ENCODE measurements around the gene RAB11FIP4. TPM values are rescaled to one million over a fixed set of nuclear protein-coding genes. Genes with fewer than 3 reads are reported as not detected.

The RAB11FIP4 gene
- total and polyA plus RNA-seq, 7 donors: 0.66 to 32.5 (median 1.8) TPM

DNA sequence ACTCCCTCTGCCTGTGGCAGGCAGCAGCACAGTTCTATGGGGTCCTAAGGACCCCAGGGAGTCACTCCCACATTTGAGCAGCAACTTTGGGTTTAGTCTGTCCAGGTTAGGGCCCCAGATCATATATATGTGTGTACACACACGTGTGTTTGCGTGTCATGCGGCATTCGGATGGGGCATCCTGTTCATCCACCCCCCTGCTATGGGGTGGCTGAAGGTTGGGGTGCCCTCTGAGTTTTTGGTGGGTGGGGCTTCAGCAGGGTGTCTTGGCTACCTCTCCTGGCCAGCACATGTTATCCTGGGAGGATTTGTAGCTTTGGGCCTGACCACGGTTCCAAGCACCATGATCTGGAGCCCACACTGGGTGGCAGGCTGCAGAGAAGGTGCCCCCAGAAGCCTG is 100.7 kb downstream of the RAB11FIP4 start:
- TF ChIP-seq POLR2A (IDR thresholded peaks at IDR 0.05) (no peak), POLR2AphosphoS5 (IDR thresholded peaks at IDR 0.05) (no peak)
- DNase-seq: no peak
- H3K4me1 ChIP-seq: peaks cover 0 to 17% (median 14%) of the 10 kb centered on the region in 4 donors
- WGBS, 2 donors: 95 to 98% methylated on average over 5 of the region's 5 CpGs
- peaks cover 10 to 26% (median 15%) of the 10 kb centered on the region in 3 donors for H3K27me3 ChIP-seq
- H3K36me3 ChIP-seq: no peaks in the 10 kb centered on the region
- no peak overlapping the region for H3K27ac ChIP-seq
- no peaks in the 10 kb centered on the region for H3K9me3 ChIP-seq
- H3K4me3 ChIP-seq: no peak overlapping the region
- intact Hi-C loops (cut with DNase I): no loop called here

GRCh38 chr17:31492880-31493655 is 101.6 kb downstream of the RAB11FIP4 start:
- Histone ChIP-seq H3K27ac (no peak overlapping the region), H3K27me3 (peaks cover 3 to 22% (median 7%) of the 10 kb centered on the region in 3 donors), H3K4me1 (peaks cover 0 to 9% (median 8%) of the 10 kb centered on the region in 4 donors), H3K36me3 (no peaks in the 10 kb centered on the region), H3K9me3 (no peaks in the 10 kb centered on the region), H3K4me3 (no peak overlapping the region)
- 60 to 73% methylated on average over 11 of the region's 11 CpGs for WGBS, 2 donors
- intact Hi-C loops (cut with DNase I): no loop called here
- DNase-seq: no peak
- TF ChIP-seq POLR2A (IDR thresholded peaks at IDR 0.05): no peak
- TF ChIP-seq POLR2AphosphoS5 (IDR thresholded peaks at IDR 0.05): no peak
- TF ChIP-seq EP300 (IDR thresholded peaks at IDR 0.05): no peak
- TF ChIP-seq, protein P1, sequence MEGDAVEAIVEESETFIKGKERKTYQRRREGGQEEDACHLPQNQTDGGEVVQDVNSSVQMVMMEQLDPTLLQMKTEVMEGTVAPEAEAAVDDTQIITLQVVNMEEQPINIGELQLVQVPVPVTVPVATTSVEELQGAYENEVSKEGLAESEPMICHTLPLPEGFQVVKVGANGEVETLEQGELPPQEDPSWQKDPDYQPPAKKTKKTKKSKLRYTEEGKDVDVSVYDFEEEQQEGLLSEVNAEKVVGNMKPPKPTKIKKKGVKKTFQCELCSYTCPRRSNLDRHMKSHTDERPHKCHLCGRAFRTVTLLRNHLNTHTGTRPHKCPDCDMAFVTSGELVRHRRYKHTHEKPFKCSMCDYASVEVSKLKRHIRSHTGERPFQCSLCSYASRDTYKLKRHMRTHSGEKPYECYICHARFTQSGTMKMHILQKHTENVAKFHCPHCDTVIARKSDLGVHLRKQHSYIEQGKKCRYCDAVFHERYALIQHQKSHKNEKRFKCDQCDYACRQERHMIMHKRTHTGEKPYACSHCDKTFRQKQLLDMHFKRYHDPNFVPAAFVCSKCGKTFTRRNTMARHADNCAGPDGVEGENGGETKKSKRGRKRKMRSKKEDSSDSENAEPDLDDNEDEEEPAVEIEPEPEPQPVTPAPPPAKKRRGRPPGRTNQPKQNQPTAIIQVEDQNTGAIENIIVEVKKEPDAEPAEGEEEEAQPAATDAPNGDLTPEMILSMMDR (IDR thresholded peaks at IDR 0.05): no peak

DNA sequence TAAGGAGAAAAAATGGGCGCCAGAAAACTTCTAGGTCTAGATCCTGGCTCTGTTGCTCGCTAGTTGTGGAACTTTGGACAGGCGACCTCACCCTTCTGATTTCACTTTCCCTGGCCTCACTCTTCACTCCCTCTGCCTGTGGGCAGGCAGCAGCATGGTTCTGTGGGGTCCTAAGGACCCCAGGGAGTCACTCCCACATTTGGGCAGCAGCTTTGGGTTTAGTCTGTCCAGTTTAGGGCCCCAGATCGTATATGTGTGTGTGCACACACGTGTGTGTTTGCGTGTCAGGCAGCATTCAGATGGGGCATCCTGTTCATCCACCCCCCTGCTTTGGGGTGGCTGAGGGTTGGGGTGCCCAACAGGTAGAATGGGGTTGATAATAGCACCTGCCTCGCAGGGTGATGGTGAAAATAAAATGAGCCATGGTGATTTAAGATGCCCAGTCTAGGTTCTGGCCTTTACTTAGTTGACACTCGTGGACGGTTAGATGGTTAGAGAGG is 102.2 kb downstream of the RAB11FIP4 start:
- TF ChIP-seq EP300 (IDR thresholded peaks at IDR 0.05) (no peak), POLR2AphosphoS5 (IDR thresholded peaks at IDR 0.05) (no peak), POLR2A (IDR thresholded peaks at IDR 0.05) (no peak)
- DNase-seq: no peak
- WGBS, 2 donors: 48 to 67% methylated on average over 9 of the region's 9 CpGs
- H3K9me3 ChIP-seq: no peaks in the 10 kb centered on the region
- H3K4me1 ChIP-seq: peaks cover 0 to 3% (median 1%) of the 10 kb centered on the region in 4 donors
- no peaks in the 10 kb centered on the region for H3K36me3 ChIP-seq
- H3K27ac ChIP-seq: no peak overlapping the region
- no peak overlapping the region for H3K4me3 ChIP-seq
- intact Hi-C loops (cut with DNase I): no loop called here
- H3K27me3 ChIP-seq: peaks cover 0 to 19% (median under 1%) of the 10 kb centered on the region in 3 donors

GRCh38 chr17:31494259-31495021 is 103.0 kb downstream of the RAB11FIP4 start:
- intact Hi-C loops (cut with DNase I): no loop called here
- Histone ChIP-seq H3K4me1 (no peaks in the 10 kb centered on the region), H3K27me3 (peaks cover 0 to 12% (median 0%) of the 10 kb centered on the region in 3 donors), H3K36me3 (no peaks in the 10 kb centered on the region), H3K4me3 (no peak overlapping the region), H3K27ac (no peak overlapping the region), H3K9me3 (no peaks in the 10 kb centered on the region)
- no peak for TF ChIP-seq POLR2A (IDR thresholded peaks at IDR 0.05)
- TF ChIP-seq EP300 (IDR thresholded peaks at IDR 0.05): no peak
- no peak for TF ChIP-seq POLR2AphosphoS5 (IDR thresholded peaks at IDR 0.05)
- TF ChIP-seq, protein P1 (IDR thresholded peaks at IDR 0.05): no peak
- 47 to 49% methylated on average over 12 of the region's 12 CpGs for WGBS, 2 donors
- no peak for DNase-seq

DNA sequence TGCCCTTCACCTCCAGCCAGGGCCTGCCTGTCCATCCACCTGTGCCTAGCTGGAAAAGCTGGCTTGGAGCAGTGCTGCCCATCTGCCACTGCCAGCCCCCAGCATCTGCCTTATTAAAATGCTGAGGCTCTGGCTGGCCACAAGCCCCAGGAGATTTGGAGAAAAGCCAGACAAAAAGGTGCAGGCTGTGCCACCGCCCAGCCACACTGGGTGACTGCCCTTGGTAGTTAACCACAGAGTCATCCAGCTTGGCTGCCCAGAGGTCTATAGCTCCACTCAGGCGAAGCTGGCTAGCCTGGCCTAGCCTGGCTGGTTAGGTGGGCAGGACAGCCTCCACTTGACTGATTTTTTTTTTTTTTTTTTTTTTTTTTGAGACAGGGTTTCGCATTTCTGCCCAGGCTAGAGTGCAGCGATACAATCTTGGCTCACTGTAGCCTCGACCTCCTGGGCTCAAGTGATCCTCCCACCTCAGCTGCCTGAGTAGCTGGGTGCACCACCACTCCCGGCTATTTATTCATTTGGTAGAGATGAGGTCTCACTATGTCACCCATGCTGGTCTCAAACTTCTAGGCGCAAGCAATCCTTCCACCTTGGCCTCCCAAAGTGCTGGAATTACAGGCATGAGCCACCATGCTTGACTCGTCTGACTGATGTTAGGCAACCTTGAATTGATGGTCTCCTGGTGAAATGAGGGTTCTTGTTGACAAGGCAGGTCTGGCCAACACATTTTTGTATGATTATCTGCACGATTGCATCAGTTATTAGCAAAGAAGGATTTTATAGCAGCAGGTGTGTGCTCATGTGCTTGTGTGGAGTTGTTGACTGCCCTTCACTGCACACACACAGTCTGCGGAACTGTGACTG is 103.8 kb downstream of the RAB11FIP4 start:
- no peaks in the 10 kb centered on the region for H3K9me3 ChIP-seq
- no peak overlapping the region for H3K27ac ChIP-seq
- H3K4me3 ChIP-seq: no peak overlapping the region
- H3K27me3 ChIP-seq: peaks cover 0 to 8% (median 0%) of the 10 kb centered on the region in 3 donors
- TF ChIP-seq POLR2A (IDR thresholded peaks at IDR 0.05): no peak
- TF ChIP-seq, protein P1 (IDR thresholded peaks at IDR 0.05): no peak
- TF ChIP-seq POLR2AphosphoS5 (IDR thresholded peaks at IDR 0.05): no peak
- no peak for TF ChIP-seq EP300 (IDR thresholded peaks at IDR 0.05)
- DNase-seq: no peak
- intact Hi-C loops (cut with DNase I): no loop called here
- no peaks in the 10 kb centered on the region for H3K36me3 ChIP-seq
- H3K4me1 ChIP-seq: peaks cover 0 to 4% (median 2%) of the 10 kb centered on the region in 4 donors
- WGBS, 2 donors: 65 to 71% methylated on average over 10 of the region's 10 CpGs
